ENCODE results near the gene TMEM178B.

TMEM178B gene

GRCh38 chr7:141306081-141306480, 232.2 kb downstream of the TMEM178B start:
- no peaks in the 10 kb centered on the region for H3K9me3 ChIP-seq (ENCODE audit: insufficient read depth, low read length)
- H3K4me1 ChIP-seq (ENCODE audit: insufficient read depth, insufficient read length), result no peaks in the 10 kb centered on the region
- H3K9ac ChIP-seq (ENCODE audit: insufficient read length, low read depth), result no peak overlapping the region
- H3K27me3 ChIP-seq (ENCODE audit: insufficient read depth, insufficient read length), result no peaks in the 10 kb centered on the region
- no peak for DNase-seq (ENCODE audit: low read depth, low spot score)
- TF ChIP-seq SUZ12 (IDR thresholded peaks at IDR 0.05; ENCODE audit: extremely low read depth, insufficient read depth, insufficient read length), result no peak
- TF ChIP-seq ZNF274 (IDR thresholded peaks at IDR 0.05; ENCODE audit: low read depth, low read length), result no peak
- TF ChIP-seq YY1 (IDR thresholded peaks at IDR 0.05; ENCODE audit: insufficient read depth, insufficient read length), result no peak
- H3K4me3 ChIP-seq (ENCODE audit: insufficient read length, low read depth), result no peak overlapping the region
- no peaks in the 10 kb centered on the region for H3K36me3 ChIP-seq (ENCODE audit: insufficient read depth, insufficient read length, low read length)

GRCh38 chr7:141312395-141312794, 238.5 kb downstream of the TMEM178B start:
- H3K4me3 ChIP-seq (ENCODE audit: insufficient read length, low read depth), result no peak overlapping the region
- no peak overlapping the region for H3K9ac ChIP-seq (ENCODE audit: insufficient read length, low read depth)
- H3K9me3 ChIP-seq (ENCODE audit: insufficient read depth, low read length), result no peaks in the 10 kb centered on the region
- no peak for TF ChIP-seq ZNF274 (IDR thresholded peaks at IDR 0.05; ENCODE audit: low read depth, low read length)
- TF ChIP-seq YY1 (IDR thresholded peaks at IDR 0.05; ENCODE audit: insufficient read depth, insufficient read length), result no peak
- TF ChIP-seq SUZ12 (IDR thresholded peaks at IDR 0.05; ENCODE audit: extremely low read depth, insufficient read depth, insufficient read length), result no peak
- no peaks in the 10 kb centered on the region for H3K36me3 ChIP-seq (ENCODE audit: insufficient read depth, insufficient read length, low read length)
- no peaks in the 10 kb centered on the region for H3K4me1 ChIP-seq (ENCODE audit: insufficient read depth, insufficient read length)
- DNase-seq (ENCODE audit: low read depth, low spot score), result no peak
- no peaks in the 10 kb centered on the region for H3K27me3 ChIP-seq (ENCODE audit: insufficient read depth, insufficient read length)

DNA sequence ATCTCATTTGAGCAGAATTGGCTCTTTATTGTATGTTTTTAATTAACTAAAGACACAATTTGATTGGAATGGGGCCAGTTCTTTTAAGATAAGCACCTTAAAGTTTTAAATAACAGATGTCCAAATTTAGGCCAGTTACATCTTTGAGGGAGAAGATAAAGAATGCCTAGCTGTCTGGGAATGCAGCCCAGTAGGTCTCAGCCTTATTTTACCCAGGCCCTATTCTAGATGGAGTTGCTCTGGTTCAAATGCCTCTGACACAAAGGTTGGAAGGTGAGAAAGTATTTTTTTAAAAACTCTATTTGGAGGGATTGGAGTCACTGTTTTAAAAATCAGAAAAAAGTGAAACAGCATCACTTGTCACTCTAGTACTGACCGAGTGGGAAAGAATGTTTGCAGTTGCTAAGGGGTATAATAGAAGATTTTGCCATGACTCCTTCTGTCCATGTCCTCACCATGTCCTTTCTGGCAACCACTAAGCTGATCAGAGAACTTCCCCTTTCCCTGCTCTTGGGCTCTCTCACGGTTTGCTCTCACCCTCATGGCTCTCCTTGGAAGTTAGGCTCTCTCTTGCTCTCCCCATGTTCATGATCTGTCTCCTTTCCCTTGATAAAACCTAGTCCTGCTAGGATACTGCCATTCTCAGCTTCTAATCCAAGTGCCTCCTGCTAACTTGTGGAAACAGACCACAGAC, 239.1 kb downstream of the TMEM178B start:
- H3K36me3 ChIP-seq (ENCODE audit: insufficient read depth, insufficient read length, low read length), result no peaks in the 10 kb centered on the region
- no peaks in the 10 kb centered on the region for H3K27me3 ChIP-seq (ENCODE audit: insufficient read depth, insufficient read length)
- no peak overlapping the region for H3K4me3 ChIP-seq (ENCODE audit: insufficient read length, low read depth)
- H3K9me3 ChIP-seq (ENCODE audit: insufficient read depth, low read length), result no peaks in the 10 kb centered on the region
- H3K9ac ChIP-seq (ENCODE audit: insufficient read length, low read depth), result no peak overlapping the region
- DNase-seq (ENCODE audit: low read depth, low spot score), result no peak
- TF ChIP-seq SUZ12 (IDR thresholded peaks at IDR 0.05; ENCODE audit: extremely low read depth, insufficient read depth, insufficient read length), result no peak
- no peaks in the 10 kb centered on the region for H3K4me1 ChIP-seq (ENCODE audit: insufficient read depth, insufficient read length)

DNA sequence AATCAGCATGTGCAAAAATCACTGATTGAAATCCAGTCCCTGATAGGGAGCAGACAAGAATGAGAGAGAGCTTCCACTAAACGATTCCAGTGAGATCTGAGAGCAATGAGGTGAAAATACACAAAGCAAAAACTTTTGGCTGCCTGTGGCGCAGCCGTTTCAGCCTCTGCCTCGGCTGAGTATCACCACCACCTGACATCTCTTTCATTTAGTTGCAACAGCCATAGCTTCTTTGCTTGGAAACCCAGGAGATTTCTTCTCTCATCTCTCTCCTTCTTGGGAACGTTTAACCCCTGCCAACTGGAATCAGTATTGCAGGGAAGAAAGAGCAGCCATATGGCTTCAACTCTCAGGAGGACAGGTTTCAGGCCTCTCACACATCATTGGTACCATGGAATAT, 240.0 kb downstream of the TMEM178B start:
- no peak for TF ChIP-seq YY1 (IDR thresholded peaks at IDR 0.05; ENCODE audit: insufficient read depth, insufficient read length)
- TF ChIP-seq ZNF274 (IDR thresholded peaks at IDR 0.05; ENCODE audit: low read depth, low read length), result no peak
- no peak for TF ChIP-seq SUZ12 (IDR thresholded peaks at IDR 0.05; ENCODE audit: extremely low read depth, insufficient read depth, insufficient read length)
- H3K9ac ChIP-seq (ENCODE audit: insufficient read length, low read depth), result no peak overlapping the region
- H3K9me3 ChIP-seq (ENCODE audit: insufficient read depth, low read length), result no peaks in the 10 kb centered on the region
- no peak for DNase-seq (ENCODE audit: low read depth, low spot score)
- no peaks in the 10 kb centered on the region for H3K27me3 ChIP-seq (ENCODE audit: insufficient read depth, insufficient read length)
- no peak overlapping the region for H3K4me3 ChIP-seq (ENCODE audit: insufficient read length, low read depth)
- H3K36me3 ChIP-seq (ENCODE audit: insufficient read depth, insufficient read length, low read length), result no peaks in the 10 kb centered on the region
- H3K4me1 ChIP-seq (ENCODE audit: insufficient read depth, insufficient read length), result no peaks in the 10 kb centered on the region

DNA sequence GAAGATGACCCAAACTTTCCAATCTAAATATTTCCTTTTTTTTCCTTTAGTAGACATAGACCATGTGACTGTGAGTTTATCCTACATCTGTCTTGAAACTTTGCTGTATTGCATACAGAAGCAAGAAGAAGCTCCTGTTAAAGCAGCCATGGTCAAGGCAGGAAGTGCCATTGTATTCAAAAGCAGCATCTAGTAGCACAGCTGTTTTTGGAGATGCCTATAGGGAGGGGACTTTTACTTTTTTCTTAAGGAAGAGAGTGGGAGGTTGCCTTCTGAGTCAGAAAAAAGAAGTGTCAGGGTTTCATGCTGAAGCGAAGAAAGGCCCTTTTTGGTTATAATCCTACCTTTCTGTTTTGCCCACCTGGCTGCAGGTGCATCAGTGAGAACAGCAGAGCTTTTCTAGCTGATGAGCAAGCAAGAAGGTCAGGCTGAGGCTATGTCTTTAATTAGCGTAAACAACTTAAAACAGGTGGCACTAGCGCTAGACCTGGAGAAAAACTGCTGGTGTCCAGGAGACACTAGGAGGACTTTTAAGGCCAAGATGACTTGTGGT, 243.2 kb downstream of the TMEM178B start:
- Histone ChIP-seq H3K4me3 (ENCODE audit: insufficient read length, low read depth) (no peak overlapping the region), H3K9ac (ENCODE audit: insufficient read length, low read depth) (no peak overlapping the region), H3K36me3 (ENCODE audit: insufficient read depth, insufficient read length, low read length) (no peaks in the 10 kb centered on the region), H3K27me3 (ENCODE audit: insufficient read depth, insufficient read length) (no peaks in the 10 kb centered on the region), H3K4me1 (ENCODE audit: insufficient read depth, insufficient read length) (no peaks in the 10 kb centered on the region), H3K9me3 (ENCODE audit: insufficient read depth, low read length) (no peaks in the 10 kb centered on the region)
- DNase-seq (ENCODE audit: low read depth, low spot score), result no peak
- TF ChIP-seq ZNF274 (IDR thresholded peaks at IDR 0.05; ENCODE audit: low read depth, low read length) (no peak), SUZ12 (IDR thresholded peaks at IDR 0.05; ENCODE audit: extremely low read depth, insufficient read depth, insufficient read length) (no peak), YY1 (IDR thresholded peaks at IDR 0.05; ENCODE audit: insufficient read depth, insufficient read length) (no peak)

DNA sequence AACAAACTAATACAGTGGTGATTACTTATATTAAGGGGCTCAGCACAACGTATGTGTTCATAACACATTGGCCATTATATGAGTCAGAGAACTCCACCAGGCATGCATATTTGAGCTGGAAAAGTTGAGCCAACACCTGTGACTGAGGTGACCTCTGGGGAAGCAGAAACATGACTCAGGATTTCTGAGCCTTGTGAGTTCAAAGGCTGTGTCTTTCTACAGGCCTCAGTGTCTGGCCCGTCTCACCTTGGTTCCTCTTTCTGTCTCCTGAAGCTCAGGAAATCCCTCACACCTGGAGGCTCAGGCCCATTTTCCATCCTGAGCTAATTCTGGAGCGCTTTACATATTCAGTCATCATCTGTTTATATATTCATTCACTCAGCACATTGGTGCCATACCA, 246.4 kb downstream of the TMEM178B start:
- Histone ChIP-seq H3K36me3 (ENCODE audit: insufficient read depth, insufficient read length, low read length) (no peaks in the 10 kb centered on the region), H3K9ac (ENCODE audit: insufficient read length, low read depth) (no peak overlapping the region), H3K4me3 (ENCODE audit: insufficient read length, low read depth) (no peak overlapping the region), H3K9me3 (ENCODE audit: insufficient read depth, low read length) (no peaks in the 10 kb centered on the region), H3K27me3 (ENCODE audit: insufficient read depth, insufficient read length) (no peaks in the 10 kb centered on the region), H3K4me1 (ENCODE audit: insufficient read depth, insufficient read length) (no peaks in the 10 kb centered on the region)
- TF ChIP-seq YY1 (IDR thresholded peaks at IDR 0.05; ENCODE audit: insufficient read depth, insufficient read length) (no peak), ZNF274 (IDR thresholded peaks at IDR 0.05; ENCODE audit: low read depth, low read length) (no peak)
- no peak for DNase-seq (ENCODE audit: low read depth, low spot score)

- Histone ChIP-seq H3K27me3 (ENCODE audit: insufficient read depth, insufficient read length) (no peaks in the 10 kb centered on the region), H3K9ac (ENCODE audit: insufficient read length, low read depth) (no peak overlapping the region), H3K4me3 (ENCODE audit: insufficient read length, low read depth) (no peak overlapping the region), H3K4me1 (ENCODE audit: insufficient read depth, insufficient read length) (no peaks in the 10 kb centered on the region), H3K36me3 (ENCODE audit: insufficient read depth, insufficient read length, low read length) (no peaks in the 10 kb centered on the region), H3K9me3 (ENCODE audit: insufficient read depth, low read length) (no peaks in the 10 kb centered on the region)
- no peak for DNase-seq (ENCODE audit: low read depth, low spot score)
- no peak for TF ChIP-seq YY1 (IDR thresholded peaks at IDR 0.05; ENCODE audit: insufficient read depth, insufficient read length)
- no peak for TF ChIP-seq ZNF274 (IDR thresholded peaks at IDR 0.05; ENCODE audit: low read depth, low read length)
- TF ChIP-seq SUZ12 (IDR thresholded peaks at IDR 0.05; ENCODE audit: extremely low read depth, insufficient read depth, insufficient read length), result no peak
Measured at GRCh38 chr7:141322383-141322782, 248.5 kb downstream of the TMEM178B start.

Data from NT2/D1 (cell line).